Osteoblast (primary cell): ENCODE data around the gene UNC45B. TPM values are rescaled to one million over a fixed set of nuclear protein-coding genes. Genes with fewer than 3 reads are reported as not detected.

Experiments
- DNase-seq: peaks from one replicate; pipeline ENCODE4 v3.0.0; 2011; ENCODE audit warnings: low spot score, mixed read lengths; ENCODE audit not compliant: insufficient read length; ENCODE audit errors: missing footprints
- H2AFZ ChIP-seq: 2 replicates; pipeline ENCODE4 v1.6.0; 2011; ENCODE audit warnings: mild to moderate bottlenecking, low read length
- H3K27ac ChIP-seq: 2 replicates; pipeline ENCODE4 v1.5.1; 2011; ENCODE audit warnings: mild to moderate bottlenecking, low read depth, low read length, moderate library complexity
- H3K27me3 ChIP-seq: 2 replicates; pipeline ENCODE4 v1.6.0; 2012; ENCODE audit warnings: mild to moderate bottlenecking, control low read depth, inconsistent platforms, low read length, moderate library complexity; ENCODE audit not compliant: insufficient read depth
- H3K36me3 ChIP-seq: 2 replicates; pipeline ENCODE4 v1.5.1; 2011; ENCODE audit warnings: mild to moderate bottlenecking, low read length, control low read depth, moderate library complexity; ENCODE audit not compliant: insufficient read depth
- H3K4me1 ChIP-seq: 2 replicates; pipeline ENCODE4 v1.5.1; 2011; ENCODE audit warnings: mild to moderate bottlenecking, low read length, control low read depth, moderate library complexity; ENCODE audit not compliant: insufficient read depth
- H3K4me2 ChIP-seq: 2 replicates; pipeline ENCODE4 v1.6.0; 2011; ENCODE audit warnings: mild to moderate bottlenecking, low read length; ENCODE audit not compliant: insufficient read depth
- H3K4me3 ChIP-seq: fragments of 200-600 bp; sonication (generic); 3 replicates; pipeline ENCODE4 v1.5.1; 2012; ENCODE audit warnings: mild to moderate bottlenecking, low read length, inconsistent platforms; ENCODE audit not compliant: insufficient read depth
- H3K79me2 ChIP-seq: 2 replicates; pipeline ENCODE4 v1.6.0; 2012; ENCODE audit warnings: mild to moderate bottlenecking, low read length, control low read depth, inconsistent platforms; ENCODE audit not compliant: insufficient read depth
- H3K9me3 ChIP-seq: 2 replicates; pipeline ENCODE4 v1.5.1; 2011; ENCODE audit warnings: low read depth, low read length, control low read depth
- H4K20me1 ChIP-seq: 2 replicates; pipeline ENCODE4 v1.6.0; 2012; ENCODE audit warnings: mild to moderate bottlenecking, low read length, control low read depth; ENCODE audit not compliant: insufficient read depth
- CTCF ChIP-seq: IDR thresholded peaks from 2 replicates; pipeline ENCODE4 v1.5.1; 2011; ENCODE audit warnings: mild to moderate bottlenecking, low read depth, low read length, moderate library complexity; ENCODE audit errors: extremely low read depth
- total RNA-seq: library from RNA; depleted of rRNA; stranded (reverse); fragments of >200 nt; gene quantifications from 2 replicates; pipeline ENCODE4 v1.2.3, GENCODE V29; 2012

The UNC45B gene
- total RNA-seq, 1 donor = not detected

GRCh38 chr17:35127751-35128514 is 19.7 kb upstream of the UNC45B start:
- Histone ChIP-seq H3K4me2 (no peak overlapping the region), H3K4me3 (no peak overlapping the region), H3K27ac (no peak overlapping the region), H3K9me3 (no peaks in the 10 kb centered on the region), H4K20me1 (no peaks in the 10 kb centered on the region), H3K4me1 (peaks cover 4% of the 10 kb centered on the region), H3K36me3 (peaks cover 16% of the 10 kb centered on the region), H3K79me2 (no peaks in the 10 kb centered on the region), H3K27me3 (no peaks in the 10 kb centered on the region), H2AFZ (no peak overlapping the region)
- TF ChIP-seq CTCF = no peak
- DNase-seq = peak; percentile 60

GRCh38 chr17:35129154-35129972 is 18.3 kb upstream of the UNC45B start:
- H4K20me1 ChIP-seq = no peaks in the 10 kb centered on the region
- peak; percentile 84 for DNase-seq
- H3K36me3 ChIP-seq = peaks cover 29% of the 10 kb centered on the region
- TF ChIP-seq CTCF = no peak
- H3K4me3 ChIP-seq = no peak overlapping the region
- no peak overlapping the region for H2AFZ ChIP-seq
- H3K27me3 ChIP-seq = no peaks in the 10 kb centered on the region
- no peak overlapping the region for H3K27ac ChIP-seq
- no peak overlapping the region for H3K4me2 ChIP-seq
- peaks cover 4% of the 10 kb centered on the region for H3K4me1 ChIP-seq
- H3K9me3 ChIP-seq = no peaks in the 10 kb centered on the region
- H3K79me2 ChIP-seq = no peaks in the 10 kb centered on the region

- Histone ChIP-seq H3K36me3 (peaks cover 32% of the 10 kb centered on the region), H3K4me3 (no peak overlapping the region), H3K27ac (no peak overlapping the region), H3K9me3 (no peaks in the 10 kb centered on the region), H3K4me2 (no peak overlapping the region), H3K79me2 (no peaks in the 10 kb centered on the region), H4K20me1 (no peaks in the 10 kb centered on the region), H3K4me1 (peaks cover 4% of the 10 kb centered on the region), H2AFZ (no peak overlapping the region), H3K27me3 (no peaks in the 10 kb centered on the region)
- no peak for TF ChIP-seq CTCF
- peak; percentile 60 for DNase-seq
Measured at GRCh38 chr17:35129973-35130351, 17.7 kb upstream of the UNC45B start.

GRCh38 chr17:35130392-35130791 is 17.2 kb upstream of the UNC45B start:
- Histone ChIP-seq H3K9me3 (no peaks in the 10 kb centered on the region), H2AFZ (no peak overlapping the region), H3K79me2 (no peaks in the 10 kb centered on the region), H3K4me1 (peaks cover 4% of the 10 kb centered on the region), H3K4me2 (no peak overlapping the region), H4K20me1 (no peaks in the 10 kb centered on the region), H3K27ac (no peak overlapping the region), H3K36me3 (peaks cover 37% of the 10 kb centered on the region), H3K4me3 (no peak overlapping the region), H3K27me3 (no peaks in the 10 kb centered on the region)
- TF ChIP-seq CTCF = no peak
- peak; percentile 41 for DNase-seq
